NCI-H1092 treated with DMSO at 0.1 percent for 48 hours (cell line): ENCODE measurements around the gene IPCEF1.
"Not testable (repeated sequence)": the region's sequence is repeated elsewhere in the genome, so short reads cannot be mapped to it uniquely, and the experiment has no call there.

ENCODE experiments used
- DNase-seq: peaks from one replicate; lab custom pipeline; 2025; lab: John Stamatoyannopoulos, UW

The IPCEF1 gene

DNA sequence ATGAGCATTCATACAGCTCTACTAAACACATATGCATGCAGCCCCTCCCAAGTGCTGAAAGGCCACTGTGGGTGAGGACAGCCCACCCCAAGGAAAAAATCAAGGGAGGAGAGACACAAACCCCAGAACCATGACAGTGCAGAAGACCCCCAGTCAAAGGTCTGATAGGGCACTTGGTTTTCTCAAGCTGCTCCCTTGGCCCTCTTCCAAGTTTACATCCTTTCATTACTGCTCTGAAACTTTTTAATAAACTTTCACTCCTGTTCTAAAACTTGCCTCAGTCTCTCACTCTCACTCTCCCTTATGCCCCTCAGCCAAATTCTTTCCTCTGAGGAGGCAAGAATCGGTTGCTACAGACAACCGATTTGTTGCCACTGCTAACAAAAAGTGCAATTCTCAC lies 24.9 kb downstream of the IPCEF1 start:
- no peak for DNase-seq

GRCh38 chr6:154329350-154330170 lies 27.0 kb downstream of the IPCEF1 start:
- DNase-seq: no peak

GRCh38 chr6:154327313-154327712 lies 29.3 kb downstream of the IPCEF1 start:
- not testable (repeated sequence) for DNase-seq

DNA sequence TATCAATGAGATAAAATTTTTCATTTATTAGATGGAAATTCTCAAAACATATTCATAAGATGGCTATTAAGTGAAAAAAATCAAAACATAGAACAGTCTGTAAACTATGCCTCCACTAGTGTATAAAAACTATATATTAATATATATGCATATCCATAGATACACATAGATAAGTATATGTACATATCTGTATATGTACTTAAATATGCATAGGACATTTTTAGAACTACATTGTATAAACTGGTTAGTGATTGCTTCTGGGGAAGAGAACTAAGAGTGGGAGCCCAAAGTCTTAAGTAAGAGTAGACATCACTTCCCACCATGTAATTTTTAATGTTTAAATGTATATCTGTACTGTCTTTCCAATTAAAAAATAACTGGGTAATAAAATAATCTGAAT lies 31.5 kb downstream of the IPCEF1 start:
- DNase-seq: no peak

GRCh38 chr6:154320181-154320580 lies 36.4 kb downstream of the IPCEF1 start:
- no peak for DNase-seq

- peak; percentile 2 for DNase-seq
These were observed 37.3 kb downstream of the IPCEF1 start for GRCh38 chr6:154319231-154319858.

DNA sequence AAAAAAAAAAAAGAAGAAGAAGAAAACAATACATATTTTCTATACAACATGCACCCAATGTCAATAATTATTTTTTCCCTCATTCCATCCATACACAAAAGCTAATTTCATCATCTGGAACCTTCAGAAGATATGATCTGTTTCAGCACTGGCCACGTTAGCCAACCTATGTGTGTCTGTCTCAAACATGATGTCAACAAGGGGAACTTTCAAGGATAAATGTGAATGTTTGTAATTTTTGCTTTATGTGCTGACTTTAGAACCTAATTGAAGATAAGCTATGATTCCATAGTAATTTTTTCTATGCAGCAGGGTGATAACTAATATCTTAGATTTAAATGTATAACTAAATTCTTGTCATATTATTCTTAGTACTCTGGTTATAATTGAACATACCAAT lies 37.9 kb downstream of the IPCEF1 start:
- DNase-seq: no peak

DNA sequence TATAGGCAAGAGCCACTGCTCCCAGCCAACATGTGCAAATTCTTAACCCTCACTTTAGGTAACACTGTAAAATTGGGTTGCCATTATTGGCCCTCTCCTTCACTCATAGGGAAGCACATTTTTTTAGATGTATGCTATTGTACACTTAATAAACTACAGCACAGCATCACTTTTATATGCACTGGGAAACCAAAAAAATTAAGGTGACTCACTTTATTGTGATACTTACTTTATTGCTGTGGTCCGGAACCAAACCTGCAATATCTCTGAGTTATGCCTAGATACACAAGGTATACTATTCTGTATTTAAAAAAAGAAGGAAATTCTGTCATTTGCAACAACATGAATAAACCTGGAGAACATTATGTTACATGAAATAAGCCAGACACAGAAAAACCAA lies 40.5 kb downstream of the IPCEF1 start:
- DNase-seq: no peak

DNA sequence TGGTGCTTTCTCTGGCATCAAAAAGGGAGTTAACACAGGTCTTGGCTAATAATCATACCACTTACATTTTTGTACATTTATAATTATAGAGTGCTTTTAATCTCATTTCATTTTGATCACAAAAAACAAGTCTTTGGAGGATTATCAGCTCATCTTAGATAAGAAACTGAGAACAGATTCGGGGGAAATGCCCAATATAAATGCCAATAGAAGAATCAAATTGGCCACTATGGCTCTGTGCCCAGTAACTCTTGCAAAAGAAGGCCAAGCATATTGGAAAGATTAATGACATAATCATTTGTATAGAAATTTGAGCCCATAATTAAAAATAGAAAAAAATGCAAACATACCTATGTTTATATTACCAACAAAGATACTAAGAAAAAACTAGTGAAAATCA lies 42.5 kb downstream of the IPCEF1 start:
- no peak for DNase-seq

GRCh38 chr6:154308986-154309385 lies 47.6 kb downstream of the IPCEF1 start:
- no peak for DNase-seq

DNA sequence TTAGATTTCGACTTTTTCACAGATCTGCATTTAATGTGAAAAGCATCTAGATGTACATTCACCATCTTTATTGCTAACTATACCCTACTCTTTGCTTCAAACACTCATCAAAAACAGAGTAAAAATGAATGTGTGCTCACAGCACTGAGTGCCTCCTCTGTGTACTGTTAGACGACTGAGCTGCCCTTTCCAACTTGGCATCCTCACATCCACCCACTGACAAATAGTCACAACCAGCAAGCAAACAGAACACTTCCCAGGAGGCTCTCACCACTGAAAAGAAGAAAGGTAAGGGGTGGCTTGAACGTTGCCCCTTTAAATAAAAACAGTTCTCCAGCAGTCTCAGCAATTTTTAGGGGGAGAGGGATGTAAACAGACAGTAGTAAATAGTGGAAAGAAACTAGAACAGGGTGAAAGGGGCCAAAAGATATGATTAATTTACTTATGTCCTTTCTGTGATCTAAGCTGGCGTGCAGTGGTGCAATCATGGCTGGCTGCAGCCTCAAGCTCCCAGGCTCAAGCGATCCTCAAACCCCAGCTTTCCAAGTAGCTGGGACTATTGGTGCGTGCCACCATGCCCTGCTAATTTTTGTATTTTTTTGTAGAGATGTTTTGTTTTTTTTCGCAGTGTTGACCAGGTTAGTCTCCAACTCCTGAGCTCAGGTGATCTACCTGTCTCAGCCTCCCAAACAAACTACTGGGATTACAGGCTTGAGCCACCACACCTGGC lies 48.7 kb downstream of the IPCEF1 start:
- DNase-seq: no peak

GRCh38 chr6:154307147-154307546 lies 49.5 kb downstream of the IPCEF1 start:
- not testable (repeated sequence) for DNase-seq

GRCh38 chr6:154306696-154307095 lies 49.9 kb downstream of the IPCEF1 start:
- no peak for DNase-seq

DNA sequence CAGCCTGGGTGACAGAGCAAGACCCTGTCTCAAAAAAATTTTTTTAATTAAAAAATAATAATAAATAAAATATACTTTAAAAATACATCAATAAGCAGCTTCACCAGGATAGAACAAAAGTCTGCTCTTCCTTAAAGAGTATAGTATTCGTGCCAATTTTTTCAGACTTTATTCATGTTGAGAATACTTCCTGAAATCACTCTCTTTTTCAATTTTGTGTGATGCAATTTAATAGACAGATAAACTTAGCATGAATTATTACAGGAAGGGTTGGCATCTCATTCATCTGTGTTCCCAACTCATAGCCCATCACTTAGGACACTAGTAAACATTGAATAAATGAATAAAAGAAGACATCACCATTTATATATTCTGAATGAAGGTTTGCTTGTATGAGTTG lies 52.4 kb downstream of the IPCEF1 start:
- no peak for DNase-seq

- DNase-seq: not testable (repeated sequence)
These were observed 53.0 kb downstream of the IPCEF1 start for GRCh38 chr6:154303642-154304041.

- no peak for DNase-seq
These were observed 54.5 kb downstream of the IPCEF1 start for GRCh38 chr6:154301839-154302752.

DNA sequence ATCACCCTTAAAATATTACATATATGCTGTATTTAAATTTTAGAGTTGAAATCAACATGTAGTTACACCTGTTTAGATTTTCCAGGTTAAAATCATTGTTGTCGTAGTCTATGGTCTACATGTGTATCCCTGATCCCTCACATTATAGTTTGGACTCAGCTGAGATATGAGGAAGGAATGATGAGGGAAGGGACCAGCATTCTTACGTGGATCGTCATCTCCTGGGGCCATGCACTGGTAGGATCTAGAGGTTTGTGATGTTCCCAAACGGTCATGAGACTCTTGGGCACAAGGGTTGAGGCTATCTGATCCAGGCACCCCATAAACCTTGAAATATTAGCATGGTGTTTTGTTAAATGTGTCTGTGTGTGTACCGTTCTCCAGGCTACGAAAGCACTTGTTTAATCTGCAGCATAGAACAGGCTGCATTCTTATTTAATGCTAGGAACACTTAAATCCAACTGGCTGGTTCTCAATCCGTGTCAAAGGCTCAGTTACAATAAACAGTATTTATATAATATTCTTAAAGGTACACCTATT lies 55.4 kb downstream of the IPCEF1 start:
- no peak for DNase-seq

DNA sequence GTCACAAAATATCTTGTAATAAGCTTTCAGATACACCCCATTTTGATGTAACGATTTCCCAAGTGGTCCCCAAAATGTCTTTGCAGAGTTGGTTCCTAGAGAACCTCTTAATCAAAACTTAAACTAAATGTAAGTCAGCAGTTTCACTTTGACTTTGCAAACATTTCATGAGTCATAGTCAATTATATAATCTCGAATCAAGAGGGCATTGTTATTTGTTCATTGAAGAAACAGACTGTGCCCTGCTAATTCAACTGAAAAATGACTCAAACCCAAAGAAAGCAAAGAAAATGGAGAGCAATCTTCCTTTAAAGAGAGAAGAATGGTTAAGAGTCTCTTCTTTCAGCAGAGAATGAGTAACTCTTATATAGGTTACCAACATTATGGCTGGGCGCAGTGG lies 58.3 kb downstream of the IPCEF1 start:
- DNase-seq: no peak

- DNase-seq: no peak
These were observed 58.9 kb downstream of the IPCEF1 start for GRCh38 chr6:154297721-154298120.

DNA sequence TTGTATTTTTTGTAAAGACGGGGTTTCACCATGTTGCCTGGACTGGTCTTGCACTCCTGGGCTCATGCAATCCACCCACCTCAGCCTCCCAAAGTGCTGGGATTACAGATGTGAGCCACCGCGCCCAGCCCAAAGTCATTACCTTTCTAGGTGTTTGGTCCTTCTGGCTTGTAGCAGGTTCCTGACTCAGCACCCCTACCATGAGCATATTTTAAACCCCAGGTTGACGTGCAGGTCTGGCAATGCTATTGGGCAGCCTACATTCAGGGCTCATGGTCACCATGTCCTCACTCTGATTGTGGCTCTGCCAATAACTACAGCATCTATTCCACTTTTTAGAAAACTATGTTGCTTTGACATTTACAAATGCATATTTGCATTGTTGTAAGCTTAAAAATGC lies 59.4 kb downstream of the IPCEF1 start:
- no peak for DNase-seq

- DNase-seq: no peak
These were observed 60.9 kb downstream of the IPCEF1 start for GRCh38 chr6:154295733-154296132.
